Measurements from ENCODE around the gene DYRK1B. TPM values are rescaled to one million over a fixed set of nuclear protein-coding genes. Genes with fewer than 3 reads are reported as not detected.

DYRK1B gene
- total and polyA plus RNA-seq, 3 experiments from 2014 or later, result 7.9 to 15.3 (median 9.1) TPM

- Mint-ChIP-seq H3K9me3 (no peaks in the 10 kb centered on the region), H3K4me3 (no peak overlapping the region), H3K27ac (peak overlapping the region in 1 of 8 donors; percentile 47), H3K4me1 (no peaks in the 10 kb centered on the region), H3K36me3 (peaks cover 0 to 43% (median 9%) of the 10 kb centered on the region in 3 donors), H3K27me3 (peaks cover 0 to 2% of the 10 kb centered on the region in 2 donors)
- Histone ChIP-seq H3K27ac (ENCODE audit: low read depth, low read length) (no peak overlapping the region), H3K27me3 (ENCODE audit: insufficient read depth, low read length, poor library complexity, severe bottlenecking) (no peaks in the 10 kb centered on the region), H3K9me3 (ENCODE audit: low read length) (no peaks in the 10 kb centered on the region), H3K4me1 (ENCODE audit: insufficient read depth, low read length) (no peaks in the 10 kb centered on the region), H3K4me3 (ENCODE audit: low read length) (no peak overlapping the region), H3K36me3 (ENCODE audit: insufficient read depth, low read length) (no peaks in the 10 kb centered on the region)
- CTCF ChIA-PET, result no interaction called here
- DNase-seq, result no peak
- POLR2A ChIA-PET, result no interaction called here
Observed at GRCh38 chr19:39867952-39868351, 34.0 kb upstream of the DYRK1B start.

- Mint-ChIP-seq H3K36me3 (peaks cover 0 to 43% (median 9%) of the 10 kb centered on the region in 3 donors), H3K27ac (peak overlapping the region in 1 of 8 donors; percentile 19), H3K4me3 (no peak overlapping the region), H3K9me3 (no peaks in the 10 kb centered on the region), H3K4me1 (no peaks in the 10 kb centered on the region), H3K27me3 (peaks cover 0 to 2% of the 10 kb centered on the region in 2 donors)
- Histone ChIP-seq H3K36me3 (ENCODE audit: insufficient read depth, low read length) (no peaks in the 10 kb centered on the region), H3K4me3 (ENCODE audit: low read length) (no peak overlapping the region), H3K27ac (ENCODE audit: low read depth, low read length) (no peak overlapping the region), H3K9me3 (ENCODE audit: low read length) (no peaks in the 10 kb centered on the region), H3K4me1 (ENCODE audit: insufficient read depth, low read length) (no peaks in the 10 kb centered on the region), H3K27me3 (ENCODE audit: insufficient read depth, low read length, poor library complexity, severe bottlenecking) (no peaks in the 10 kb centered on the region)
- DNase-seq, result no peak
- ChIA-PET POLR2A (no interaction called here), CTCF (no interaction called here)
Observed at GRCh38 chr19:39867133-39867532, 33.2 kb upstream of the DYRK1B start.

DNA sequence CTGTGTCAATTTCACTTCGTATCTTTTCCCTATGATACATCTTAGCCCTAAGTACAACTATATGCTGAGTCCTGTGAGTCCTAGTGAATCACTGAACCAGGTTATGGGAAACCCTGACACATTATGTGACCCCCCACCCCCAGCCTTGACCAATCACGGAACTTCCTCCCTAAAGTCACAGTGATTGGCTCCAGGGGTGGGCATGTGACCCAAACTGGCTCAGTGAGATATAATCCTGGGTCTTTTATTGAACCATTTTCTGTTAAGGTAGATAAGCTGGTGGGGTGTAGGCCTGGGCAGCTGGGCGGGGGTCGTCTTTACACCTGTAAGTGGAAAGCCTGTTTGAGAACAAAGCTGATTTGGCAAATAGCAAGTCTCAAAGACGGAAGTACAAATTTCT lies 32.0 kb upstream of the DYRK1B start:
- Histone ChIP-seq H3K9me3 (ENCODE audit: low read length) (no peaks in the 10 kb centered on the region), H3K36me3 (ENCODE audit: insufficient read depth, low read length) (no peaks in the 10 kb centered on the region), H3K27ac (ENCODE audit: low read depth, low read length) (no peak overlapping the region), H3K27me3 (ENCODE audit: insufficient read depth, low read length, poor library complexity, severe bottlenecking) (no peaks in the 10 kb centered on the region), H3K4me3 (ENCODE audit: low read length) (no peak overlapping the region), H3K4me1 (ENCODE audit: insufficient read depth, low read length) (no peaks in the 10 kb centered on the region)
- peaks cover 0 to 36% (median 9%) of the 10 kb centered on the region in 3 donors for H3K36me3 Mint-ChIP-seq
- no peak overlapping the region for H3K4me3 Mint-ChIP-seq
- no peaks in the 10 kb centered on the region for H3K4me1 Mint-ChIP-seq
- DNase-seq, result no peak
- H3K27me3 Mint-ChIP-seq, result peaks cover 0 to 2% of the 10 kb centered on the region in 2 donors
- no peak overlapping the region for H3K27ac Mint-ChIP-seq
- no peaks in the 10 kb centered on the region for H3K9me3 Mint-ChIP-seq
- ChIA-PET POLR2A (no interaction called here), CTCF (no interaction called here)

GRCh38 chr19:39865186-39865585 lies 31.2 kb upstream of the DYRK1B start:
- Mint-ChIP-seq H3K4me3 (no peak overlapping the region), H3K9me3 (no peaks in the 10 kb centered on the region), H3K36me3 (peaks cover 0 to 36% (median 9%) of the 10 kb centered on the region in 3 donors), H3K27ac (no peak overlapping the region), H3K4me1 (no peaks in the 10 kb centered on the region), H3K27me3 (peaks cover 0 to 2% of the 10 kb centered on the region in 2 donors)
- Histone ChIP-seq H3K27ac (ENCODE audit: low read depth, low read length) (no peak overlapping the region), H3K9me3 (ENCODE audit: low read length) (no peaks in the 10 kb centered on the region), H3K36me3 (ENCODE audit: insufficient read depth, low read length) (no peaks in the 10 kb centered on the region), H3K27me3 (ENCODE audit: insufficient read depth, low read length, poor library complexity, severe bottlenecking) (no peaks in the 10 kb centered on the region), H3K4me1 (ENCODE audit: insufficient read depth, low read length) (no peaks in the 10 kb centered on the region), H3K4me3 (ENCODE audit: low read length) (no peak overlapping the region)
- ChIA-PET POLR2A (no interaction called here), CTCF (no interaction called here)
- no peak for DNase-seq

- peaks cover 0 to 31% (median 6%) of the 10 kb centered on the region in 3 donors for H3K36me3 Mint-ChIP-seq
- Histone ChIP-seq H3K4me3 (ENCODE audit: low read length) (no peak overlapping the region), H3K27ac (ENCODE audit: low read depth, low read length) (no peak overlapping the region), H3K36me3 (ENCODE audit: insufficient read depth, low read length) (no peaks in the 10 kb centered on the region), H3K4me1 (ENCODE audit: insufficient read depth, low read length) (no peaks in the 10 kb centered on the region), H3K27me3 (ENCODE audit: insufficient read depth, low read length, poor library complexity, severe bottlenecking) (no peaks in the 10 kb centered on the region), H3K9me3 (ENCODE audit: low read length) (no peaks in the 10 kb centered on the region)
- ChIA-PET CTCF (no interaction called here), POLR2A (interaction anchor here (0.6 kb wide), 1 partner anchor 70 kb away, joined by 4 read pairs; no protein-coding TSS in a partner anchor)
- no peak overlapping the region for H3K4me3 Mint-ChIP-seq
- peaks cover 0 to 2% (median 0%) of the 10 kb centered on the region in 3 donors for H3K4me1 Mint-ChIP-seq
- H3K9me3 Mint-ChIP-seq, result no peaks in the 10 kb centered on the region
- H3K27ac Mint-ChIP-seq, result no peak overlapping the region
- peaks cover 0 to 2% of the 10 kb centered on the region in 2 donors for H3K27me3 Mint-ChIP-seq
- no peak for DNase-seq
Observed at GRCh38 chr19:39864118-39864517, 30.2 kb upstream of the DYRK1B start.

DNA sequence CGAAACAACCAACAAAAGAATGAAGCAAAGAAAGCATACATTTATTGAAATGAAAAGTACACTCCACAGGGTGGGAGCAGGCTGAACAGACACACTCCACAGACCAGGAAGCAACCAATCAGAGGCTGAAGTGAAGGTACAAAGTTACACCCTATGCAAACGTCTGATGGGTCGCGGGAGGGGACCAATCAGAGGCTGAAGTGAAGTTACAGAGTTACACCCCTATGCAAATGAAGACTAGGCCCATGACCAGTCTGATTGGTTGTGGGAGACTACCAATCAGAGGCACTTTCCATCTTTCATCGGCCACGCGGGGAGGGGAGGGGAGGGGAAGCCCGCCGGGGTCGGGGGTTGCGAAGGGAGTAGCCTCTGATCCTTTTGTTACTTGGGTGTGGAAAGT lies 24.6 kb upstream of the DYRK1B start:
- Histone ChIP-seq H3K27me3 (ENCODE audit: insufficient read depth, low read length, poor library complexity, severe bottlenecking) (no peaks in the 10 kb centered on the region), H3K27ac (ENCODE audit: low read depth, low read length) (no peak overlapping the region), H3K36me3 (ENCODE audit: insufficient read depth, low read length) (no peaks in the 10 kb centered on the region), H3K9me3 (ENCODE audit: low read length) (no peaks in the 10 kb centered on the region), H3K4me3 (ENCODE audit: low read length) (no peak overlapping the region), H3K4me1 (ENCODE audit: insufficient read depth, low read length) (no peaks in the 10 kb centered on the region)
- ChIA-PET CTCF (no interaction called here), POLR2A (no interaction called here)
- peaks cover 0 to 6% (median 0%) of the 10 kb centered on the region in 3 donors for H3K4me1 Mint-ChIP-seq
- H3K27me3 Mint-ChIP-seq, result peaks cover 6 to 9% of the 10 kb centered on the region in 2 donors
- peak in 1 of 5 donors; percentile 72 for DNase-seq
- H3K27ac Mint-ChIP-seq, result peak overlapping the region in 1 of 8 donors; percentile 44
- peaks cover 0 to 3% (median 0%) of the 10 kb centered on the region in 5 donors for H3K9me3 Mint-ChIP-seq
- H3K4me3 Mint-ChIP-seq, result peak overlapping the region in 1 of 7 donors; percentile 71
- H3K36me3 Mint-ChIP-seq, result peaks cover 0 to 6% (median under 1%) of the 10 kb centered on the region in 3 donors

GRCh38 chr19:39852882-39853281 lies 18.9 kb upstream of the DYRK1B start:
- no peak overlapping the region for H3K4me3 ChIP-seq (ENCODE audit: low read length)
- peaks cover 0 to 3% (median 0%) of the 10 kb centered on the region in 5 donors for H3K9me3 Mint-ChIP-seq
- H3K36me3 Mint-ChIP-seq, result peaks cover 0 to 6% (median 0%) of the 10 kb centered on the region in 3 donors
- no peak for DNase-seq
- H3K27me3 Mint-ChIP-seq, result peaks cover 5 to 17% of the 10 kb centered on the region in 2 donors
- no peak overlapping the region for H3K27ac ChIP-seq (ENCODE audit: low read depth, low read length)
- ChIA-PET POLR2A (no interaction called here), CTCF (no interaction called here)
- no peak overlapping the region for H3K4me3 Mint-ChIP-seq
- peak overlapping the region in 1 of 8 donors; percentile 24 for H3K27ac Mint-ChIP-seq
- H3K27me3 ChIP-seq (ENCODE audit: insufficient read depth, low read length, poor library complexity, severe bottlenecking), result no peaks in the 10 kb centered on the region
- no peaks in the 10 kb centered on the region for H3K9me3 ChIP-seq (ENCODE audit: low read length)
- no peaks in the 10 kb centered on the region for H3K4me1 ChIP-seq (ENCODE audit: insufficient read depth, low read length)
- H3K4me1 Mint-ChIP-seq, result no peaks in the 10 kb centered on the region
- no peaks in the 10 kb centered on the region for H3K36me3 ChIP-seq (ENCODE audit: insufficient read depth, low read length)

- Mint-ChIP-seq H3K27me3 (peaks cover 5 to 17% of the 10 kb centered on the region in 2 donors), H3K4me3 (no peak overlapping the region), H3K4me1 (peaks cover 10 to 13% (median 12%) of the 10 kb centered on the region in 3 donors), H3K9me3 (no peaks in the 10 kb centered on the region), H3K36me3 (peaks cover 0 to 6% (median 2%) of the 10 kb centered on the region in 3 donors), H3K27ac (no peak overlapping the region)
- Histone ChIP-seq H3K27ac (ENCODE audit: low read depth, low read length) (no peak overlapping the region), H3K9me3 (ENCODE audit: low read length) (no peaks in the 10 kb centered on the region), H3K27me3 (ENCODE audit: insufficient read depth, low read length, poor library complexity, severe bottlenecking) (no peaks in the 10 kb centered on the region), H3K4me3 (ENCODE audit: low read length) (no peak overlapping the region), H3K4me1 (ENCODE audit: insufficient read depth, low read length) (peaks cover 7% of the 10 kb centered on the region), H3K36me3 (ENCODE audit: insufficient read depth, low read length) (no peaks in the 10 kb centered on the region)
- DNase-seq, result no peak
- ChIA-PET CTCF (no interaction called here), POLR2A (no interaction called here)
Observed at GRCh38 chr19:39850892-39851291, 16.9 kb upstream of the DYRK1B start.

Measured in CD8-positive, alpha-beta memory T cell (primary cell).